HCT116 (cell line): Measurements from ENCODE around the gene MRFAP1. TPM values are rescaled to one million over a fixed set of nuclear protein-coding genes. Genes with fewer than 3 reads are reported as not detected.

Experiments
- ATAC-seq: fragments of 200-7000 bp; cut with Tn5 transposase; 2 replicates; pipeline ENCODE4 v1.9.1; 2020; ENCODE audit warnings: mild to moderate bottlenecking, moderate library complexity
- BruUV-seq: library from RNA; stranded (reverse); fragments of 400-500 nt; replicated peaks from 2 replicates; lab custom pipeline; 2021; lab: Mats Ljungman, UMichigan
- CTCF ChIA-PET: fragments of 300-600 bp; sonication (Branson Sonifier 250); formaldehyde crosslinking; loops from one replicate; lab custom pipeline; 2021; ENCODE audit warnings: antibody characterized with exemption; lab: Charles Lee
- POLR2A ChIA-PET: fragments of 300-600, 350-600 bp; sonication (Branson Sonifier 250); formaldehyde crosslinking; loops from one replicate; lab custom pipeline; 2021; ENCODE audit warnings: antibody characterized with exemption; lab: Charles Lee
- RAD21 ChIA-PET, 2 experiments: fragments of 300-600 bp; sonication (Branson Sonifier 250); formaldehyde crosslinking; loops; one replicate each; lab custom pipeline; 2023; ENCODE audit warnings: low total read pairs in 2 of 2; ENCODE audit not compliant: uncharacterized antibody in 2 of 2, unreplicated experiment in 2 of 2, low non-redundant PET in 1 of 2; lab: Charles Lee
- DNase-seq: peaks from one replicate; pipeline ENCODE4 v3.0.0-alpha.2; 2010; ENCODE audit warnings: low read depth, low spot score
- H2AFZ ChIP-seq: fragments of 200-600 bp; shearing (Covaris generic), sonication (generic); 2 replicates; pipeline ENCODE4 v1.6.1; 2017; ENCODE audit warnings: low read depth, mixed run types, mixed read lengths, antibody characterized with exemption, low read length; ENCODE audit not compliant: poor library complexity, severe bottlenecking
- H3K27ac ChIP-seq: 2 replicates; pipeline ENCODE4 v1.5.1; 2012; ENCODE audit warnings: low read depth, low read length
- H3K27me3 ChIP-seq: fragments of 200-600 bp; sonication (generic); 2 replicates; pipeline ENCODE4 v1.6.1; 2016; ENCODE audit warnings: mixed run types, low read length, mixed read lengths; ENCODE audit not compliant: insufficient read depth
- H3K36me3 ChIP-seq, 2 experiments: fragments of 200-500 bp in 1 of 2; fragments of 200-600 bp in 1 of 2; sonication (Bioruptor generic) in 1 of 2; sonication (generic) in 1 of 2; 2 replicates each; pipeline versions ENCODE4 v1.5.1 to v1.6.1; 2014 to 2016; ENCODE audit warnings: low read length in 2 of 2, inconsistent platforms in 1 of 2, mixed read lengths in 1 of 2, mixed run types in 1 of 2; ENCODE audit not compliant: insufficient read depth in 2 of 2, control insufficient read depth in 1 of 2
- H3K4me1 ChIP-seq, 2 experiments: fragments of 200-600 bp in 1 of 2; sonication (generic) in 1 of 2; 2 replicates each; pipeline versions ENCODE4 v1.5.1 to v1.6.1; 2012 to 2017; ENCODE audit warnings: low read length in 2 of 2, inconsistent platforms in 1 of 2, mild to moderate bottlenecking in 1 of 2, mixed read lengths in 1 of 2, mixed run types in 1 of 2, moderate library complexity in 1 of 2; ENCODE audit not compliant: insufficient read depth in 2 of 2, control insufficient read depth in 1 of 2
- H3K4me2 ChIP-seq: fragments of 200-600 bp; sonication (generic); 2 replicates; pipeline ENCODE4 v1.6.1; 2017; ENCODE audit warnings: mixed run types, low read length, mixed read lengths
- H3K4me3 ChIP-seq, 2 experiments: fragments of 200-600 bp in 1 of 2; sonication (generic) in 1 of 2; replicated peaks in 1 of 2; 2 replicates each; pipeline ENCODE4 v1.5.1; 2011 to 2016; ENCODE audit warnings: low read length in 2 of 2, control low read depth in 1 of 2, low read depth in 1 of 2, mild to moderate bottlenecking in 1 of 2, mixed read lengths in 1 of 2, mixed run types in 1 of 2
- H3K79me2 ChIP-seq: fragments of 200-600 bp; sonication (generic); 2 replicates; pipeline ENCODE4 v1.6.1; 2017; ENCODE audit warnings: mild to moderate bottlenecking, mixed run types, low read length, moderate library complexity, mixed read lengths; ENCODE audit not compliant: insufficient read depth
- H3K9ac ChIP-seq: fragments of 200-600 bp; sonication (generic); 2 replicates; pipeline ENCODE4 v1.6.1; 2016; ENCODE audit warnings: low read length, mixed read lengths
- H3K9me2 ChIP-seq: fragments of 200-600 bp; sonication (generic), shearing (Covaris generic); 2 replicates; pipeline ENCODE4 v1.6.1; 2017; ENCODE audit warnings: mixed run types, mild to moderate bottlenecking, moderate library complexity; ENCODE audit not compliant: insufficient read depth
- H3K9me3 ChIP-seq, 2 experiments: fragments of 200-500 bp in 1 of 2; fragments of 200-600 bp in 1 of 2; sonication (Bioruptor generic) in 1 of 2; sonication (generic) in 1 of 2; 2 replicates each; pipeline ENCODE4 v1.6.1; 2014 to 2017; ENCODE audit warnings: low read length in 2 of 2, mixed read lengths in 2 of 2, inconsistent platforms in 1 of 2, low read depth in 1 of 2, mild to moderate bottlenecking in 1 of 2, mixed run types in 1 of 2, moderate library complexity in 1 of 2; ENCODE audit not compliant: control insufficient read depth in 1 of 2, insufficient read depth in 1 of 2
- H4K20me1 ChIP-seq: fragments of 200-600 bp; sonication (generic), shearing (Covaris generic); 2 replicates; pipeline ENCODE4 v1.6.1; 2017; ENCODE audit warnings: mixed run types, mild to moderate bottlenecking, moderate library complexity; ENCODE audit not compliant: insufficient read depth
- EGR1 ChIP-seq: IDR thresholded peaks from 2 replicates; pipeline ENCODE4 v1.6.1; 2012; ENCODE audit warnings: low read depth
- EZH2 ChIP-seq: fragments of 200-600 bp; sonication (generic); IDR thresholded peaks from 2 replicates; pipeline ENCODE4 v1.6.1; 2017; ENCODE audit warnings: antibody characterized with exemption, mixed run types
- EZH2phosphoT487 ChIP-seq: fragments of 200-600 bp; IDR thresholded peaks from 2 replicates; pipeline ENCODE4 v1.6.1; 2018; ENCODE audit warnings: antibody characterized with exemption, borderline replicate concordance
- FOSL1 ChIP-seq: IDR thresholded peaks from 2 replicates; pipeline ENCODE4 v1.6.1; 2012; ENCODE audit warnings: low read depth
- JUND ChIP-seq: IDR thresholded peaks from 2 replicates; pipeline ENCODE4 v1.6.1; 2012
- POLR2A ChIP-seq: IDR thresholded peaks from 2 replicates; pipeline ENCODE4 v1.7.0; 2011; ENCODE audit warnings: borderline replicate concordance; ENCODE audit not compliant: insufficient read depth, insufficient read length; ENCODE audit errors: extremely low read depth
- POLR2AphosphoS5 ChIP-seq: IDR thresholded peaks from 2 replicates; pipeline ENCODE4 v1.6.1; 2011; ENCODE audit warnings: mild to moderate bottlenecking, low read depth, low read length, moderate library complexity
- RAD21 ChIP-seq: IDR thresholded peaks from 2 replicates; pipeline ENCODE4 v1.6.1; 2012; ENCODE audit warnings: low read depth, mild to moderate bottlenecking
- SIN3A ChIP-seq: IDR thresholded peaks from 2 replicates; pipeline ENCODE4 v1.6.1; 2012; ENCODE audit warnings: low read depth
- SP1 ChIP-seq: IDR thresholded peaks from 2 replicates; pipeline ENCODE4 v1.6.1; 2012; ENCODE audit warnings: low read depth
- SRF ChIP-seq: IDR thresholded peaks from 2 replicates; pipeline ENCODE4 v1.6.1; 2012; ENCODE audit warnings: low read depth
- YY1 ChIP-seq: IDR thresholded peaks from 2 replicates; pipeline ENCODE4 v1.6.1; 2011; ENCODE audit warnings: low read length, low read depth, moderate library complexity, mild to moderate bottlenecking; ENCODE audit not compliant: insufficient replicate concordance; ENCODE audit errors: extremely low read depth
- ZFX ChIP-seq: fragments of 450-650 bp; IDR thresholded peaks from 2 replicates; pipeline ENCODE4 v1.6.1; 2017
- ZNF274 ChIP-seq: fragments of 200-500 bp; sonication (Bioruptor generic); IDR thresholded peaks from 2 replicates; pipeline ENCODE4 v1.6.1; 2014; ENCODE audit warnings: mild to moderate bottlenecking, low read depth, low read length, inconsistent platforms
- intact Hi-C: fragments of 100-400 bp; cut with micrococcal nuclease; formaldehyde crosslinking; loops from 2 replicates; pipeline ENCODE4 v1.10.0; 2022
- total RNA-seq: library from RNA; stranded (reverse); gene quantifications from one replicate; pipeline ENCODE4 v1.2.1, GENCODE V29; 2021; ENCODE audit not compliant: unreplicated experiment
- TF ChIP-seq, protein P1 (sequence below): IDR thresholded peaks from 2 replicates; pipeline ENCODE4 v1.6.1; 2012; ENCODE audit warnings: low read depth
- TF ChIP-seq, protein P2 (sequence below), 3 experiments: fragments of 200-600 bp in 1 of 3; sonication (generic) in 1 of 3; IDR thresholded peaks in 2 of 3; conservative IDR thresholded peaks in 1 of 3; 2 replicates each; pipeline ENCODE4 v1.5.1; 2012 to 2017; ENCODE audit warnings: low read depth in 2 of 3, low read length in 2 of 3, antibody characterized with exemption in 1 of 3, borderline replicate concordance in 1 of 3, control low read depth in 1 of 3, mild to moderate bottlenecking in 1 of 3, mixed read lengths in 1 of 3, mixed run types in 1 of 3, moderate library complexity in 1 of 3; ENCODE audit not compliant: insufficient read depth in 1 of 3
- TF ChIP-seq, protein P3 (sequence below): IDR thresholded peaks from 2 replicates; pipeline ENCODE4 v1.6.1; 2011; ENCODE audit warnings: mild to moderate bottlenecking, low read length, moderate library complexity; ENCODE audit not compliant: insufficient replicate concordance; ENCODE audit errors: extremely low read depth
- TF ChIP-seq, protein P4 (sequence below): IDR thresholded peaks from 2 replicates; pipeline ENCODE4 v1.6.1; 2012
- TF ChIP-seq, protein P5 (sequence below): IDR thresholded peaks from 2 replicates; pipeline ENCODE4 v1.6.1; 2012

The MRFAP1 gene
- total RNA-seq, 1 experiment from 2014 or later = 313 TPM

DNA sequence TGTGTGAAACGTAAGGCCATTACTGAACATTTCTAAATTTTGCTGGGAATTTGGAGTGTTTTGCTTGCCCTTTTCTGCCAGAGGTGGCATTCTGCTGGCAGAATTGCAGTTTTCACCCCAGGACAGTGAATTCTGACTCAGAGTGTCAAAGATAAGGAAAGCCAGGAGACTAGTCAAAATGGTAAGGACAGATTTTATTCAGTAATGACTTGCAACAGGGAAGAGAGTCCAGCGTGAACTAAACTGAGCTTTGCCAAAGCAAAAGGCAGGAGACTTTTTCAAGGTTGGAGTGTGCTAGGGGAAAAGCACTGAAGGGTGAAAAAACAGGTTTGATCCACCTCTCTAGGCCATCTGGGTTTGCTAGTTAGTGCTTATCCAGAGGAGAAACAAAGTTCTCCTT lies 19.4 kb downstream of the MRFAP1 start:
- Histone ChIP-seq H3K4me3 (no peak overlapping the region), H3K27ac (no peak overlapping the region), H3K27me3 (no peaks in the 10 kb centered on the region), H2AFZ (no peak overlapping the region), H3K4me2 (no peak overlapping the region), H3K9ac (no peak overlapping the region), H3K36me3 (no peaks in the 10 kb centered on the region), H3K9me3 (no peaks in the 10 kb centered on the region), H3K9me2 (no peaks in the 10 kb centered on the region), H3K79me2 (no peaks in the 10 kb centered on the region), H3K4me1 (peaks cover 2 to 13% of the 10 kb centered on the region in 2 experiments; a peak in 3 of 4 replicates), H4K20me1 (no peaks in the 10 kb centered on the region)
- POLR2A ChIA-PET = interaction anchor here (0.7 to 1.9 kb wide), 2 partner anchors 14 to 233 kb away, joined by 5 to 7 read pairs; a partner anchor contains a TSS
- RAD21 ChIA-PET = no interaction called here
- no peak; the same call in 1 of the 2 replicates for ATAC-seq
- no peak for TF ChIP-seq SIN3A
- no peak for TF ChIP-seq JUND
- no peak for TF ChIP-seq POLR2A
- no peak for TF ChIP-seq RAD21
- TF ChIP-seq YY1 = no peak
- TF ChIP-seq, protein P1, sequence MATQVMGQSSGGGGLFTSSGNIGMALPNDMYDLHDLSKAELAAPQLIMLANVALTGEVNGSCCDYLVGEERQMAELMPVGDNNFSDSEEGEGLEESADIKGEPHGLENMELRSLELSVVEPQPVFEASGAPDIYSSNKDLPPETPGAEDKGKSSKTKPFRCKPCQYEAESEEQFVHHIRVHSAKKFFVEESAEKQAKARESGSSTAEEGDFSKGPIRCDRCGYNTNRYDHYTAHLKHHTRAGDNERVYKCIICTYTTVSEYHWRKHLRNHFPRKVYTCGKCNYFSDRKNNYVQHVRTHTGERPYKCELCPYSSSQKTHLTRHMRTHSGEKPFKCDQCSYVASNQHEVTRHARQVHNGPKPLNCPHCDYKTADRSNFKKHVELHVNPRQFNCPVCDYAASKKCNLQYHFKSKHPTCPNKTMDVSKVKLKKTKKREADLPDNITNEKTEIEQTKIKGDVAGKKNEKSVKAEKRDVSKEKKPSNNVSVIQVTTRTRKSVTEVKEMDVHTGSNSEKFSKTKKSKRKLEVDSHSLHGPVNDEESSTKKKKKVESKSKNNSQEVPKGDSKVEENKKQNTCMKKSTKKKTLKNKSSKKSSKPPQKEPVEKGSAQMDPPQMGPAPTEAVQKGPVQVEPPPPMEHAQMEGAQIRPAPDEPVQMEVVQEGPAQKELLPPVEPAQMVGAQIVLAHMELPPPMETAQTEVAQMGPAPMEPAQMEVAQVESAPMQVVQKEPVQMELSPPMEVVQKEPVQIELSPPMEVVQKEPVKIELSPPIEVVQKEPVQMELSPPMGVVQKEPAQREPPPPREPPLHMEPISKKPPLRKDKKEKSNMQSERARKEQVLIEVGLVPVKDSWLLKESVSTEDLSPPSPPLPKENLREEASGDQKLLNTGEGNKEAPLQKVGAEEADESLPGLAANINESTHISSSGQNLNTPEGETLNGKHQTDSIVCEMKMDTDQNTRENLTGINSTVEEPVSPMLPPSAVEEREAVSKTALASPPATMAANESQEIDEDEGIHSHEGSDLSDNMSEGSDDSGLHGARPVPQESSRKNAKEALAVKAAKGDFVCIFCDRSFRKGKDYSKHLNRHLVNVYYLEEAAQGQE = no peak
- no peak for TF ChIP-seq SRF
- TF ChIP-seq FOSL1 = no peak
- no peak for TF ChIP-seq EZH2phosphoT487
- TF ChIP-seq, protein P2, sequence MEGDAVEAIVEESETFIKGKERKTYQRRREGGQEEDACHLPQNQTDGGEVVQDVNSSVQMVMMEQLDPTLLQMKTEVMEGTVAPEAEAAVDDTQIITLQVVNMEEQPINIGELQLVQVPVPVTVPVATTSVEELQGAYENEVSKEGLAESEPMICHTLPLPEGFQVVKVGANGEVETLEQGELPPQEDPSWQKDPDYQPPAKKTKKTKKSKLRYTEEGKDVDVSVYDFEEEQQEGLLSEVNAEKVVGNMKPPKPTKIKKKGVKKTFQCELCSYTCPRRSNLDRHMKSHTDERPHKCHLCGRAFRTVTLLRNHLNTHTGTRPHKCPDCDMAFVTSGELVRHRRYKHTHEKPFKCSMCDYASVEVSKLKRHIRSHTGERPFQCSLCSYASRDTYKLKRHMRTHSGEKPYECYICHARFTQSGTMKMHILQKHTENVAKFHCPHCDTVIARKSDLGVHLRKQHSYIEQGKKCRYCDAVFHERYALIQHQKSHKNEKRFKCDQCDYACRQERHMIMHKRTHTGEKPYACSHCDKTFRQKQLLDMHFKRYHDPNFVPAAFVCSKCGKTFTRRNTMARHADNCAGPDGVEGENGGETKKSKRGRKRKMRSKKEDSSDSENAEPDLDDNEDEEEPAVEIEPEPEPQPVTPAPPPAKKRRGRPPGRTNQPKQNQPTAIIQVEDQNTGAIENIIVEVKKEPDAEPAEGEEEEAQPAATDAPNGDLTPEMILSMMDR (IDR thresholded peaks at IDR 0.05 in 2 of 3, conservative IDR thresholded peaks at IDR 0.05 in 1 of 3; ENCODE audit: borderline replicate concordance in 1 of 3, insufficient read depth in 1 of 3, low read depth in 2 of 3, low read length in 2 of 3) = no peak
- TF ChIP-seq ZNF274 = no peak
- TF ChIP-seq, protein P3, sequence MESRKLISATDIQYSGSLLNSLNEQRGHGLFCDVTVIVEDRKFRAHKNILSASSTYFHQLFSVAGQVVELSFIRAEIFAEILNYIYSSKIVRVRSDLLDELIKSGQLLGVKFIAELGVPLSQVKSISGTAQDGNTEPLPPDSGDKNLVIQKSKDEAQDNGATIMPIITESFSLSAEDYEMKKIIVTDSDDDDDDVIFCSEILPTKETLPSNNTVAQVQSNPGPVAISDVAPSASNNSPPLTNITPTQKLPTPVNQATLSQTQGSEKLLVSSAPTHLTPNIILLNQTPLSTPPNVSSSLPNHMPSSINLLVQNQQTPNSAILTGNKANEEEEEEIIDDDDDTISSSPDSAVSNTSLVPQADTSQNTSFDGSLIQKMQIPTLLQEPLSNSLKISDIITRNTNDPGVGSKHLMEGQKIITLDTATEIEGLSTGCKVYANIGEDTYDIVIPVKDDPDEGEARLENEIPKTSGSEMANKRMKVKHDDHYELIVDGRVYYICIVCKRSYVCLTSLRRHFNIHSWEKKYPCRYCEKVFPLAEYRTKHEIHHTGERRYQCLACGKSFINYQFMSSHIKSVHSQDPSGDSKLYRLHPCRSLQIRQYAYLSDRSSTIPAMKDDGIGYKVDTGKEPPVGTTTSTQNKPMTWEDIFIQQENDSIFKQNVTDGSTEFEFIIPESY = no peak
- TF ChIP-seq, protein P4, sequence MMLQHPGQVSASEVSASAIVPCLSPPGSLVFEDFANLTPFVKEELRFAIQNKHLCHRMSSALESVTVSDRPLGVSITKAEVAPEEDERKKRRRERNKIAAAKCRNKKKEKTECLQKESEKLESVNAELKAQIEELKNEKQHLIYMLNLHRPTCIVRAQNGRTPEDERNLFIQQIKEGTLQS = no peak
- TF ChIP-seq, protein P5, sequence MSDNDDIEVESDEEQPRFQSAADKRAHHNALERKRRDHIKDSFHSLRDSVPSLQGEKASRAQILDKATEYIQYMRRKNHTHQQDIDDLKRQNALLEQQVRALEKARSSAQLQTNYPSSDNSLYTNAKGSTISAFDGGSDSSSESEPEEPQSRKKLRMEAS = no peak
- no peak for TF ChIP-seq EZH2
- no peak for TF ChIP-seq ZFX
- TF ChIP-seq SP1 = no peak
- no peak for TF ChIP-seq EGR1
- TF ChIP-seq POLR2AphosphoS5 = no peak
- intact Hi-C loops = no loop called here
- CTCF ChIA-PET = interaction anchor here (1.1 kb wide), 1 partner anchor 68 kb away, joined by 3 read pairs; no protein-coding TSS in a partner anchor
- no peak for DNase-seq
- no TSS peak for BruUV-seq
